ENCODE results near the gene MAPK8.

GRCh38 chr10:48429309-48429708, 122.8 kb downstream of the MAPK8 start:
- no peak for TF ChIP-seq CTCF (IDR thresholded peaks at IDR 0.05)
- TF ChIP-seq ZFX (IDR thresholded peaks at IDR 0.05; ENCODE audit: borderline replicate concordance), result no peak

Measured in 22Rv1 (cell line).